UCSD-AML1 (cell line): ENCODE measurements around the gene SYNE1.

ENCODE experiments used
- DNase-seq: peaks from one replicate; lab custom pipeline; 2025; ENCODE audit not compliant: unreplicated experiment; lab: John Stamatoyannopoulos, UW

The SYNE1 gene

DNA sequence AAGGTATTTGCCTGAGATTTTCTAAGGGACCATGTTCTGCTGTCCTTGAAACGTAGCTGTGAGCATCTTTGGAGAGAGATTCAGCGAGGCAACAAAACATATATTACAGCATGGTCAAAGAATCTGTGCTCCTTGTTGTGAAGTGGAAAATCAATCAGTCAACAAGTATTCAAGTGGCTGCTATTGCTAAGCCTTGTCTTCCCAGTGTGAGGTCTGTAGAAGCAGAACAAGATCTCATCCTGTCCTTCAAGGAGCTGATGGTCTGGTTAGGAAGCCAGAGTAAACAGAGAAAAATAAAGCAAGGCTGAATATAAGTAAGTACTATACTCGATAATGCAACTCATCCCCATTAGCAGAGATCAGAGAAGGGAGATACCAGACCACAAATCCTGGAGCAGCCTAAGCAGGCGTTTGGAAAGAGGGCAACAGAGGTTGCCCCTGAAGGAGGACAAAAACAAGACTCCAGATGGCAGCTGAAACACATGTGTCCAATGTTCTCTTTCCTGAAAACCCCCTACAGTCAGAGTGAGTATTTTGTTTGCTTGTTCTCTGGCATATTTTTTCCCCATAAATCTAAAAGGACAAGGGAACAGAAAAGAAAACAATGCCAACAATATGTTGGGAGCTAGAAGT lies 392.0 kb downstream of the SYNE1 start:
- no peak for DNase-seq

DNA sequence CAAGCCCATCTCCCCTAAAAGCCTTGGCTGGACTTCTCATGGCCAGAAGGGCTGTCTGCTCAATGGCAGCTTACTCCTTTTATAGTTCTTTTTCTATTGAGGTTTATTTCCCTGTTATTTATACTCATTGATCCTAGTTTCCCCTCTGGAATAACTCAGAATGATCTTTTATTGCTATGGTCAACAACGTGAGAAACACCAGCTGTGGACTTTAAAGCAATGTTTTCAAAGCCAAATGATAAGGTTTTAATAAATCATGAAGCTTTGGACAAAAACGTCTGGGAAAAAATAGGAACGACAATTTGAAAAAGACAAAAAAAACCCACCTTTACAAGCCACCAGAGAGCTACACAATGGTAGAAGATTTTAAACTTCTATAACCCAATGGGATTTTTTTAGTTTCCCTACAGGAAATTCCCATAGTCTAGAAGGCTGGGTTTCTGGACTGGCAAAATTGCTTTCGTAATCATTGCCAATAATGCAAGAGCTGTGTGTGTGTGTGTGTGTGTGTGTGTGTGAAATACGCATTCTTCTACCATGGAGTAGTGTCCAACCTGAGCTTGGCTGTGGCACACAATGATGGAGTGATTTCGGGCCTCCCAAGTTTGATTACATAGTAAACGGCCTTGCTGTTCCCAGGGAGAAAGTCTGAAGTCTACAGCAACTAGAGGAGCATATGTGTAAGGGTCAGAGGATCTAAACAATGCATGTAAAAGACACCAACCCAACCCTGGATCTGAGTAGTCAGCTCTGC lies 396.0 kb downstream of the SYNE1 start:
- DNase-seq = no peak

DNA sequence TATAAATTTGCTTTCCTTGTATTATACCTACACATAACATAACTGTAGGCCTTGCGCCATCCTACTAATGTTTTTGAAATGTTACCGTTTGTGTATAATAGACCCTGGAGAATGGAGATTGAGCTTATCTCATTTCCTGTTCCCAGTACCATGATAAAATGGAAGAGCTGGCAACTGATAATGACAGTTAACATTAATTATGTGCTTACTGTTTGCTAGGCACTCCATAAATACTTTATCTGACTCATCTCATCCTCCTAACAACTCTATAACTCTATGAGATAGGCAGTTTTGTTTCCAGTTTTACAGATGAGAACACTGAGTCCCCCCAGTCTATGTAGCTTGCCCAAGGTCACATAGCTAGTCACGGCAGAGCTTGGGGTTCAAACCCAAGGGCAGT lies 396.7 kb downstream of the SYNE1 start:
- no peak for DNase-seq

DNA sequence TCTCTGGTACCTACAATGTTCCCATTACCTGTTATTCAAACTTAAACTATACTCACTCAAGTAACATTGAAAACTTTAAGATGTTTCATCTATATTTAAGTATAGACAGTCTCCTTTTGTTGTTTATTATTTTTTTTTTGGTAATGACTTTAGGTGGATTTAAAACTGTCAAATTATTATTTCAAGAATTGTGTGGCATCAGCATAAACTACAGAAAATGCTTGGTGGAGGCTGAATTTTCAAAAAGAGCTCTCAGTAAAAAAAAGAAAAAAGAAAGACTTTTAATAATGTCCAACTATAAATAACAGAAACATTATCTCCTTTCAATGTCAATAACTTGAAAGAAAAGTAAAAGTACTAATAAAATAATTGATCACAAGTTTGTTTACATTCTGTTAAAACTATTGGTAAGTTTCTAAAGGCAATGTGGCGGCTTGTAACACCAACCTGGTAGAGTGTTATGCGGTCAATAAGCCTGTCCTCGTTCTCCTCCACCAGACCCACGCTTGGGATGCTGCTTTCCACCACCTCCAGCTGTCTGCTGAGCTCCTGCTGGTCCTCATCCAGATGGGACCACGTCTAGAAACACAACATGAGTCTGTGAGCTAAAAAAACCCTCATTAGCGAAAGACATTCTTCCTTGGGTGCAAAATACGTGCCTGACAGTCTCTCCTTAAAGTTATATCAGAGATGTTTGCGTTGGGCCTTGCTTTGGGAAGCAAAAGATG lies 400.6 kb downstream of the SYNE1 start:
- DNase-seq = no peak

DNA sequence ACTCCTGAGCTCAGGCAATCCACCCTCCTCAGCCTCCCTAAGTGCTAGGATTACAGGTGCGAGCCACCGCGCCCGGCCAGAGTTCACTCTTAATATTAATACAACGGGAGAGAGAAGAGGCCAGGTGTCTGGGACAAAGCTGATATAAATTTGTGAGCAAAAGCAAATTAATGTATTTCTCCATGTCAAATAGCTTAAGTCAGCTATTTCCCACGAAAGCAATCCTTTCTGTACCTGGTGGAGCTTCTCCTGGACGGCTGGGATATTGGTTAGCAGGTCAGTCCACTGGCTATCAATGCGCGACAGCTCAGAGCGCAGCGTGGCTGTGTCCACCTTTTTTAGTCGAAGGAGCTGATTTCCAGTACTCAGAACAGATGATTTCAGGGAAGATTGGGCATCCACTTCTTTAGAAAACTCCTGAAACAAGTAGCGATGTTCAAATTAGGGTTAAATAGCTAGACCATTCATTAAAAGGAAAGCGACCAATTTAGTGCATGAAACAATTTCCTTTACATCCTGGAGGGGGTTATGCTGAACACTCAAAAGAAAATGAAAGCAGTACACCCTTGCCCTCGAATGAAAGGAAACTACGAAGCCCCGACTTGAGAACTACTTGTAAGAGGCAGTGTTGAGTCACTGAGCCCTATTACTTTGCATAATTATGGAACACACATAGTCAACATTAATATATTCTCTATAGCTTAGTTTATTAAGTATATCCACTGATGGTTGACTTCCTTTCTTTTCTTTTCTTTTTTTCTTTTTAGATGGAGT lies 403.4 kb downstream of the SYNE1 start:
- DNase-seq = no peak

DNA sequence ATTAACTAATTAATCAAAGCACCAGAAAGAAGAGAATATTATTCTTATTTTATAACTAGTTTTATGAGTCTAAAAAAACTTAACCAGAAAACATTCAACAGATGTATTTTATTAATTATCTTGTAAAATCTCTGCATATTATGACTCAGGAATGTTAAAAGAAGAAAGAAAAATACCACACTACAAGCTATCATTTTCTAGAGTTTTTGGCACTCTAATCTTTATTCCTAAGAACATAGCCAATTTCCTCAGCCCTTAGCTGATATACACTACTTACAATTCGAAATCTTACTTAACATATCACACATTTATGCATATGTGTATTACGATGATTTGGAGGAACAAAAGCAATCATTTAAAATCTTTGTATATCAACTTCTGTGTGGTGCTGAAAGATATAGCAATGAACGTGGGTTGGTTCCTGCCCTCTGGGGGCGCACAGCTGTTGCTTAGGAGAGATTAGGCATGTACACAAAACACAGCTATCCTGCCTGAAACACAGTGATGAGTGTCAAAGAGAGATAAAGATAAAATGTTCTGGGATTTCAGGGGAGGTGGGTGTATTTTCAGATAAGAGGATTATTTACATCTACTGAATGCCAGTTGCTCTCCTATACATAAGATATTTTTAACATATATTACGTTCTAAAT lies 404.5 kb downstream of the SYNE1 start:
- peak; percentile 12 for DNase-seq

DNA sequence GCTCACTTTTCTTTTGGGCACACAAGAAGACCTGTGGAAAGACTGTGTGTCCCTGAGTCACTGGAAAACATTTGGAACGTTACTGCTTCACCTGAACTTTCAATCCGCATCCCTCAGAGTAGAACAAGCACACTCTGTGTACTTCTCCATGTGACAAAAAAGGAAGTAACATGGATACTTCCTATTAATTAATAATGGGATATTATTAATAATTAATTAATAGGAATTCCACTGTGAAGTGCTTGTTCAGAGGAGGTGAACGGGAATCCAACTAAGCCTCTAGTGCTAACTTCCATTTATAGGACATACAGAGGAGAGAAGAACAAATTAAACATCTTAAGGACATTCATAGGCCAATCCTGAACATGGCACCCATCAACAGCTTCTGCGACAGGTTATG lies 407.8 kb downstream of the SYNE1 start:
- no peak for DNase-seq

DNA sequence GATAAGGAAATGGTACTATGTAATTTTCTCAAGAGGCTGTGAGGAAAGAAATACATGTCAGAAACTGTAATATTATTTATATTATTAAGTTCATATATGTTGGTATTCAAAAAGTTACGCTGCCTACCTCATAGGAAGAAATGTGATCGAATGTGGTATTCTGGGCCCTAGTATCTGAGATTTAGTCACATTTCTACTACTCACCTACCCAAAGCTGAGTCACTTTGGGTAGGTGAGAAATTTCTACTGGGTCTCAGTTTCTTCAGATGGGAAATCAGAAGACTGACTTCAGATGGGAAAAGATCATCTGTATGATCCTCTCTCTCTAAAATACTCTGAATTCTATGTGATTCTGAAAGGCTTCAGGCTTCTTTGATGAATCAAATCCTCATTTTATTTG lies 411.0 kb downstream of the SYNE1 start:
- DNase-seq = no peak

DNA sequence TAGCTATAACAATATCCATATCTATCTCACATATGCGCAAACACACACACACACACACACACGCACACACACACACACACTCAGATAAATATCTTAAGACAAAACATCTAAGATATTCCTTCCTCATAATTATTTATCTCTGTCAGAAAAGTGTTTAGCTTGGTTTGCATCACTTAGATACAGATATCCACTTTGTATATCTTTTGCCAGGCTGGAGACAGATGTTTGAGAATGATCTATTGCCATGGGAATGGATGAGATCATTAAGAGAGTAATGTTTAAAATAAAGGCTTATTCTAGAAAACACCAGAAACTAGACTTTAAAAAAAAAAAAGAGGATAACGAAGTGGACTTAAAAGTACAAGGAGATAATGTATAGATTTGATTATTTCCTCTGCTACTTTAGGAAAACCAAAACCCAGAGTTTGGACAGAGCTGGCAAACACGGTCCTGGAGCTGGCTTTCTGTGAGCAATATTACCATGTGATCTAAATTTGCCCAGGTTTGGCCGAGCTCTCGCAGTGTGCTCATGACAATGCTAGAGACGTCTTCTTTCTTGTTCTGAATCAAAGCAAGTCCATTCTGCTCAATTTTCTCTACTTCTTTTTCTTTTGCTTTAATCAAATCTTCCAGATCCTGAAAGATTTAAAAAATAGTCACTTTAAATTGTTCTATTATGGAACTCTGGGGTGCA lies 411.8 kb downstream of the SYNE1 start:
- DNase-seq = no peak

DNA sequence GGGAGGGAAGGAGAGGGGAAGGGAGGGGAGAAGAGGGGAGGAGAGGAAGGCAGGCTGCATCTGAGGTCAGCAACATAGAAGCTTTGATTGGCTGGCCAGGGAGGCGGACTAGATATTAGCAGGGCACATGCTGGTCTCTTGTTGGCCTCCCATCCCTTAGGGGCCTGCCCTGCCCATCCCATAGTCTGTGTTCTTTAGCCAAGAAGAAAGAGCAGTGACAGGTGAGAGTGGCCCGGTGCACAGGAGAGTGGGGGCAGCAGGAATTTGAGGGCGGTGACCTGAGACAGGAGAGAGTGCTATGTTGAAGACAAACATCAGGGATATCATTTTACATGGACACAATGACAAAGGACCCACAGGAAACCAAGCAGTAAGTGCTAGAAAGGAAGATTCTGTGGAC lies 413.5 kb downstream of the SYNE1 start:
- no peak for DNase-seq

DNA sequence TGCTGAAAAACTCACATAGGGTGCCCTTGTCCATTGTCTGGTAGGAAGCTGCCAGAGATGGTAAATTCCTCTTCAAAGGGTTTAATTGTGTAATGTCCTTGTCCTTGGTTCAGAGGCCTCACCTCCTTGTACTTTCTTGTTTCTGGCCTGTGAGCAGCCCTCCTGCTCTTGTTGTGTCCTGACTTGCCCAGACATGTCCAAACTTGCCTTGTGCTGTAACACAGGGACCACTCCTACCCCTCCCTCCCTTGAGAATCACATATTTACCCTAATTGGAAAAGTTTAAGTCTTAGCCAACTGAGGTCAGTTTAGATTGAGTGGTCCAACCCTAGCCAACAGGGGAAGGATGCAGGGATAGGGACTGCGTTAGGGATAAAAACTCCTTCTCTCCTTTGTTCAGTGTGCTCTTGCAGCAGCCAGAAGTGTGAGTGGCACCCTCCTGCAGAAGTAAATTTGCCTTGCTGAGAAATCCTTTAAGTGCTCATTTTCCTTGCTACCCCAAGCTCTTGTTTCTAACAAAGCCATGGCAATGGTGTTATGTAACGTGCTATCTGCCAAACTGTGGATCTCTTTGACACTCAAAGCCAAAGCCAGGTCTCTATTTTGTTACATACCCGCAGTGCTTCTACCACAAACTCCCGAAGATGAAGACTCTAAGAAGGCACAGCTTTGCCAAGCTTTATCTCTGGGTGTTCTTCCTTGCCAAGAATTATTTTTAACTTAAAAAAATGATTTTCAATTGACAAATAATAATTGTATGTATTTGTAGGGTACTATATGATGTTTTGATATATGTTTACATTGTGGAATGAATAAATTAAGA lies 415.1 kb downstream of the SYNE1 start:
- no peak for DNase-seq

DNA sequence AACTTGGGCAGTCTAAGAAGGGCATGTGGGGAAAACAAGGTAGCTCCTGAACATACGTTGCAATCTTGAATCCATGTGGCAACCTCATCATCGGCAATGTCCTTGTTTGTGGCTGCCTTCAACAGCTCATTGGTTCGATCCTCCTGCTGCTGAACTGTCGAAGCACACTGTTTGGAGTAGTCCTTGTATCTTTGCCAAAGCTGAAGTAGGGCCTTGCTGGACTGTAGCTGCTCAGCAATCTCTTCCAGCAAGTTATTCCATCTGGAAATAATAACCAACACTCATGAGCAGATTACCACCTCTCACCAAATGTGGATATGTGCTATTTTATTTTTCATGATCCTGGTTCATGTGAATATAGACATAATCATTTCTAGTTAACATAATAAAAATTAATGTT lies 416.4 kb downstream of the SYNE1 start:
- no peak for DNase-seq

DNA sequence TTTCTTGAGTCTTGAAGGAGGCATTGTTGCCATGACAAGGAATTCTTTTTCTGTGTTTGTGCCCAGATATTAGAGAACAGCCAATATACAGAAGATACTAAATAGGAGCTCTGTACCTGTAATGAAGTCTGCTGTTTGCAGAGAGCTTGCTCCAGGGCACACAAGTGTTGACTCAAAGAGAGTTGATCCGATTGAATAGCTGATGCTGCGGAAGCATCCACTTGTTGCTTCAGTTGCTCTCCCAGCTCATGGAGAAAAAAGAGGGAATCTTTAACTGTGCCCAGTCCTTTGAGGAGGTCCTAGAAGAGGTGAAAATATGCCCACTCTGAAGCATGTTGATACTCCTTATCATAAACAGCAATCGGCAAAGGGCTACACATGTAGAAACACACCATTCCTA lies 418.3 kb downstream of the SYNE1 start:
- no peak for DNase-seq

DNA sequence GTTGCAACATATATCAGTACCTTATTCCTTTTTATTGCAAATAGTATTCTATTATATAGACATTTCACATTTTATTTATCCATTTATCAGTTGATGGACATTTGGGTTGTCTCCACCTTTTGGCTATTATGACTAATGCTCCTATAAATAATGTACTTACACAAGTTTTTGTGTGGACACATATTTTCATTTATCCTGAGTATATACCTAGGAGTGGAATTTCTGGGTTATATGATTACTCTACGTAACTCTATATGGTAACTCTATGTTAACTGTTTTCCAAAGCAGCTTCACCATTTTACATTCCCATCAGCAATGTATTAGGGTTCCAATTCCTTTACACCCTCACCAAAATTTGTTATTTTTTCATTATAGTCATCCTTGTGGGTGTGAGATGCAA lies 424.7 kb downstream of the SYNE1 start:
- DNase-seq = no peak

DNA sequence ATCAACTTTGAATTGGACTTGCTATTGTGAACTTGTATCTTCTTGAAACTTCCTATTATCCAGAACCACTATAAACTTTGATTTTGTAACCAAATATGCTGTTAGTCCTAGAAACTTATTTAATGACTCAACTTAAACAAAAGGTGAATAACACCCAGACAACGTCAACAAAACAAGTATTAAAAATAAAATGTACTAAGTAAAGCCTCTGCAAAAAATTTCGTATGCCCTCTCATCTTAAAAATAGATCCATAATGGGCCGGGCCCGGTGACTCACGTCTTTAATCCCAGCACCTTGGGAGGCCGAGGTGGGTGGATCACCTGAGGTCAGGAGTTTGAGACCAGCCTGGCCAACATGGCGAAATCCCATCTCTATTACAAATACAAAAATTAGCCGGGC lies 428.0 kb downstream of the SYNE1 start:
- no peak for DNase-seq

DNA sequence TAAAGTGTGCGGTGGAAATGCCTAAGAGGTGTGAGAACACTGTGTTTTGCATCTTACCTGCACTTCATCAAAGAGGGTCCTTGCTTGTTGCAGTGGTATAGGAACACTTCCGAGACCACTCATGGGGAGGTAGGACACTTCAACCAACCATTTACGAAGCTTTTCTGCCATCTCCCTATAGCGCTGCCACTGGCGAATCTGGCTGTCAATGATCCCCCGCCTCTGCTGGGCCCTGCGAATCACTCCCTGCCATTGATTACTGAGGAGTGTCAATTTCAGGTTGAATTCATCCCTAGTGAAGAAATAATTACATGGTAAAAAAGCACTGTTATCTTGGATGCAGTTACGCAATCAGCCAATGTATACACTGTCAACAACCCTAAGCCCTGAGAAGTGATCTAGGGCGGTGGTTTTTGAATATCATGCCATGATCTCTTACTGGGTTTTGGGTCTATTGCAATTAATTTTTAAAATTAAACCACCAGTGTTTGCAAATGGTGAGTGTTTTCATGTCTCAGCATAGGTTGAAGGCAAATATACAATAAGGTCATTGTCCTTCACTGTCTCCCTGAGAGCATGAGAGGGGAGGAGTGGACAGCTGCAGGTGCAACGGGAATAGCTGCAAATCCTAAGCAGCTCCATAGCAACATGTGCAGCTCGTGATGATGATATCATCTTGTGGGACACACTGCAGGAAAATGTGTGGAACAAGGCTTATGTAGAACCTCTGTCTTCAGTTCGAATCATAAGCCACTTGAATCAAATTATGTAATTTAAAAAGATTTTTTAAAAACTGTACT lies 429.0 kb downstream of the SYNE1 start:
- no peak for DNase-seq

DNA sequence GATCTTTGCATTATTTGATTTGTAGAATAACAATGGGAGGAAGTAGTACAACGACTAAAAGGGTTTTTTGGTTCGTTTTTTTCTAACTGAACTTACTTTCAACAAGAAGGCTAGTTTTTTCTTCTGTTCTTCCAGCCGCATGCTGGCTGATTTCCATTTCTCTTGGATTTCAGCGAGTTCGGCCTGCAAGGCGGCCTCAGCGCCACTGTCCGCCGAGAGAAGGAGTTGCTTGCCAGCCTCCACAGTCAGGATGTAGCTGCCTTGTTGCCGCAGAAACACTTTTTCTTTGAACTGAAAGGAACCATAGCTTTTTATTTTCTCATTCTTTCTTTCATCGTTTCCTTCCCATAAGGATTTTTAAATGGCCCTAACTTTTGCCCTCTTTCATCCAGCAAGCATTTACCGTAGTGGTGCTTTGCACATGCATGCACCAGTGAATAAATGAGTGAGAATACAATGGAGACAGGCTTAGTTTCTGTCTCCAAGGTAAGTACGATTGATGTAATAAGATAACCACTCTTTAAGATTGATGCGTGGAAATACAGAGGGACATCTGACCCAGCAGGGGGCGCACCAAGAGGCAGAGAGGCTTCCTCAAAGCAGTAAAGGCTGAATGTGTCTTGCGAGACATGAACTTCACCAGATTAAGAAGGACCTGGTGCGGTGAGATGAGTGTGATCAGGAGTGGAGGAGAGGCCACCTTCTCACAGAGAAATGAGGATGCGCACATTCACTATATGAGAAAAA lies 430.9 kb downstream of the SYNE1 start:
- no peak for DNase-seq

DNA sequence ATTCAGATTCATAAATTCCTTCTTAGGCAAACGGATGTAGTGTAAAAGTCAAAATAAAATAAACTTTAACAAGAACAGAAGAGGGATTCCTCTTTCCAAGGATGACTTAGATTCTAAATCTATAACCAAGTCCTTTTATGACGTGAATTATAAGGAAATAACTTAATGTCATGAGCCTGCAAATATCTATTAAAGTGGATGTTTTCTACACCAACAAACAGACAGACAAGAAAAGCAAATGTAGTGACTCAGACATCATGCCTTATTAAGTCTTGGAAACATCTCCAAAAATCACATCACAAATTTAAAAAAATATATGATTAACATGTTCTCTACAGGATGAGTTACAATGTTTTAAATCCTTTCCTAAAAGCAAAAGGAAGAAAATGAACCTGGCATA lies 432.6 kb downstream of the SYNE1 start:
- DNase-seq = no peak
